OCI-M2 (cell line): Measurements from ENCODE around the gene HNF4A.
"Not testable (repeated sequence)": the region's sequence is repeated elsewhere in the genome, so short reads cannot be mapped to it uniquely, and the experiment has no call there.

Source experiments
- DNase-seq: peaks from one replicate; lab custom pipeline; 2025; ENCODE audit not compliant: unreplicated experiment; lab: John Stamatoyannopoulos, UW

HNF4A gene

GRCh38 chr20:44345147-44345546, 10.4 kb upstream of the HNF4A start:
- DNase-seq: no peak

GRCh38 chr20:44345941-44346340, 9.6 kb upstream of the HNF4A start:
- DNase-seq: not testable (repeated sequence)

GRCh38 chr20:44348168-44348659, 7.3 kb upstream of the HNF4A start:
- DNase-seq: no peak

- no peak for DNase-seq
These were observed 6.2 kb upstream of the HNF4A start for GRCh38 chr20:44349349-44349748.

GRCh38 chr20:44350567-44350966, 4.9 kb upstream of the HNF4A start:
- no peak for DNase-seq

- DNase-seq: no peak
These were observed 461 bp upstream of the HNF4A start for GRCh38 chr20:44354979-44355497.

- no peak for DNase-seq
These were observed 839 bp downstream of the HNF4A start for GRCh38 chr20:44356353-44356723.

GRCh38 chr20:44357020-44357419, 1.5 kb downstream of the HNF4A start:
- DNase-seq: no peak

GRCh38 chr20:44357555-44358125, 2.1 kb downstream of the HNF4A start:
- DNase-seq: no peak

GRCh38 chr20:44358776-44359175, 3.3 kb downstream of the HNF4A start:
- DNase-seq: no peak

GRCh38 chr20:44360221-44360620, 4.7 kb downstream of the HNF4A start:
- DNase-seq: no peak

GRCh38 chr20:44361021-44361420, 5.5 kb downstream of the HNF4A start:
- DNase-seq: no peak

GRCh38 chr20:44362466-44362940, 7.0 kb downstream of the HNF4A start:
- DNase-seq: no peak

- DNase-seq: no peak
These were observed 8.6 kb downstream of the HNF4A start for GRCh38 chr20:44364068-44364467.

GRCh38 chr20:44364780-44365179, 9.3 kb downstream of the HNF4A start:
- no peak for DNase-seq

- no peak for DNase-seq
These were observed 12.2 kb downstream of the HNF4A start for GRCh38 chr20:44367746-44368145.

- no peak for DNase-seq
These were observed 15.2 kb downstream of the HNF4A start for GRCh38 chr20:44370639-44371218.

- DNase-seq: no peak
These were observed 27.1 kb downstream of the HNF4A start for GRCh38 chr20:44382641-44383040.

GRCh38 chr20:44384423-44385027, 29.0 kb downstream of the HNF4A start:
- peak; percentile 40 for DNase-seq

GRCh38 chr20:44388466-44389023, 33.0 kb downstream of the HNF4A start:
- DNase-seq: no peak

GRCh38 chr20:44389871-44390270, 34.4 kb downstream of the HNF4A start:
- DNase-seq: no peak

- DNase-seq: no peak
These were observed 34.8 kb downstream of the HNF4A start for GRCh38 chr20:44390280-44390679.
